Lower leg skin (tissue), 4 donors: ENCODE results near the gene SNX25. TPM values are rescaled to one million over a fixed set of nuclear protein-coding genes. Genes with fewer than 3 reads are reported as not detected.
"Not testable (repeated sequence)": the region's sequence is repeated elsewhere in the genome, so short reads cannot be mapped to it uniquely, and the experiment has no call there.

ENCODE experiments used
- DNase-seq, 2 donors: peaks; one replicate each; pipeline ENCODE4 v3.0.0-alpha.2; 2019; ENCODE audit warnings: low spot score in 2 of 2
- H3K4me3 ChIP-seq: fragments of 200-600 bp; sonication (generic); 2 replicates; pipeline ENCODE4 v1.5.1; 2017; ENCODE audit warnings: mild to moderate bottlenecking, low read depth; ENCODE audit not compliant: poor library complexity, severe bottlenecking
- POLR2A ChIP-seq, 2 donors: fragments of 450-650 bp; IDR thresholded peaks; one replicate each; pipeline ENCODE4 v1.6.1; 2016 to 2017; ENCODE audit warnings: antibody characterized with exemption in 2 of 2, mild to moderate bottlenecking in 1 of 2, moderate library complexity in 1 of 2
- WGBS, 2 donors: methylation state at CpG; one replicate each; pipeline ENCODE4 v1.1.5; 2018; 5-methylcytosine and 5-hydroxymethylcytosine counted together
- intact Hi-C: fragments of 100-400 bp; cut with DNase I; formaldehyde crosslinking; loops from one replicate; pipeline ENCODE4 v1.15.0; 2023; ENCODE audit warnings: low total_unique reads
- total RNA-seq, 4 donors: library from RNA; depleted of rRNA; stranded (reverse); fragments of >200 nt; gene quantifications; one replicate each; pipeline ENCODE4 v1.1.0, GENCODE V29; 2016
- TF ChIP-seq, protein P1 (sequence below), 3 donors: fragments of 450-650 bp; IDR thresholded peaks; one replicate each; pipeline ENCODE4 v1.5.1; 2016; ENCODE audit warnings: antibody characterized with exemption in 3 of 3, mild to moderate bottlenecking in 3 of 3, moderate library complexity in 2 of 3

SNX25 gene
- total RNA-seq, 4 donors from 2014 or later: 13.4 to 18.3 (median 15.6) TPM

DNA sequence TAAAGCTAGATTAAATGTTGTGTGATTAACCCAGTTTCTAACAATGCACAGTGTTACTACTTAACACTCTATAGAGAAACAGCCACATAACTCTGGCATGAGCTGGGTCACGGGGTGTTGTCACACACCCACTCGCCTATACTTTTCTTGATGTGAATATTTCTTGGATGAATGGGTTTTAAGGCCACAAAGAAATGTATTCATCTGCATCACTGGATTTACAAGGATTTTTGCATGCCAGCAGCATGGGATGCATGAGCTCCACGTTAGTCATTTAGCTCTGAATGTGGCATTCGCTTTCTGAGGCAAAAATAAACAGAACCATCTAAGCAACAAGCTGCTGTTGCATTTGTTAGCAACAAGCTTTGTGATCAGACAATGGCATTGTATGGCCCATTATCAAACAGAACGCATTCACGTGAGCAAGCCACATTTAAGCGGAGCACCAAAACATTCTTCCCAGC, 96.6 kb downstream of the SNX25 start:
- intact Hi-C loops: no loop called here
- 77 to 79% methylated on average over 7 of the region's 7 CpGs for WGBS, 2 donors
- no peak for DNase-seq

DNA sequence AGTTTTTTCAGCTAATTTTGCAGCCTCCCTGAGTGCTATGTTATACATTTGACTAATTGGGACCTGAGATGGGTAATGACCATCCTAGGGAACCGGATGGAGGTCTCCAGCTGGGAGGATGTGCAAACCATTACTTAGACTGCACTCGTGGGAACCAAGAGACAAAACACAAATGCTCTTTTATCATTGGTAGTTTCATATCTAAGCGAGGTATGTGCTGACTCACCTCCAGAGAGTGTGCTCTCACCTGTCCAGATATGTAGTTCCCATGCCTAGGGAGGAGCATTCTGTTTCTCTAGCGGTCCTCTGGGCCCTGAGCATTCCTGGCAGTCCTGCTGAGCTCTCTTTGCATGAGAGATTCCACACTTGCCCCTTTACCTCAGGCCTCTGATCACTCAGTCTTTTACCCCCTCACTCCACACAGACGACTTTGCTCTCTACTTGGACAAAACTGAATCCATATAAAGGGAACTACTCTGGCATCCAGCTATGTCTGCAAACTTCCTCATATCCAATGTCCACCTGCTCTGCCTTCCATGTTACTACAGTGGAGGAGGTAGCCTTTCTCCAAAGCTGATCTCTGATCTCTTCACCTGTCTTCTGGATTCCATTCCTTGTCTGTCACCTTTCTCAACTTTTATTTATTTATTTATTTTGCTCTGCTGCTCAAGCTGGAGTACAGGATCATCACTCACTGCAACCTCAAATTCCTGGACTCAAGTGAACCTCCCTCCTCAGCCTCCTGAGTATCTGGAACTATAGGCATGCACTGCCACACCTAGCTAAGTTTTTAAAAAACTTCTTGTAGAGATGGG, 97.9 kb downstream of the SNX25 start:
- intact Hi-C loops: no loop called here
- no peak for TF ChIP-seq POLR2A (IDR thresholded peaks at IDR 0.05)
- TF ChIP-seq, protein P1, sequence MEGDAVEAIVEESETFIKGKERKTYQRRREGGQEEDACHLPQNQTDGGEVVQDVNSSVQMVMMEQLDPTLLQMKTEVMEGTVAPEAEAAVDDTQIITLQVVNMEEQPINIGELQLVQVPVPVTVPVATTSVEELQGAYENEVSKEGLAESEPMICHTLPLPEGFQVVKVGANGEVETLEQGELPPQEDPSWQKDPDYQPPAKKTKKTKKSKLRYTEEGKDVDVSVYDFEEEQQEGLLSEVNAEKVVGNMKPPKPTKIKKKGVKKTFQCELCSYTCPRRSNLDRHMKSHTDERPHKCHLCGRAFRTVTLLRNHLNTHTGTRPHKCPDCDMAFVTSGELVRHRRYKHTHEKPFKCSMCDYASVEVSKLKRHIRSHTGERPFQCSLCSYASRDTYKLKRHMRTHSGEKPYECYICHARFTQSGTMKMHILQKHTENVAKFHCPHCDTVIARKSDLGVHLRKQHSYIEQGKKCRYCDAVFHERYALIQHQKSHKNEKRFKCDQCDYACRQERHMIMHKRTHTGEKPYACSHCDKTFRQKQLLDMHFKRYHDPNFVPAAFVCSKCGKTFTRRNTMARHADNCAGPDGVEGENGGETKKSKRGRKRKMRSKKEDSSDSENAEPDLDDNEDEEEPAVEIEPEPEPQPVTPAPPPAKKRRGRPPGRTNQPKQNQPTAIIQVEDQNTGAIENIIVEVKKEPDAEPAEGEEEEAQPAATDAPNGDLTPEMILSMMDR (IDR thresholded peaks at IDR 0.05): no peak
- WGBS, 2 donors: 50 to 67% methylated on average over 5 of the region's 5 CpGs
- no peak overlapping the region for H3K4me3 ChIP-seq
- no peak for DNase-seq

More for the DNA sequence above, 96.6 kb downstream of the SNX25 start:
- TF ChIP-seq, protein P1 (IDR thresholded peaks at IDR 0.05): no peak
- no peak for TF ChIP-seq POLR2A (IDR thresholded peaks at IDR 0.05)
- H3K4me3 ChIP-seq: no peak overlapping the region

DNA sequence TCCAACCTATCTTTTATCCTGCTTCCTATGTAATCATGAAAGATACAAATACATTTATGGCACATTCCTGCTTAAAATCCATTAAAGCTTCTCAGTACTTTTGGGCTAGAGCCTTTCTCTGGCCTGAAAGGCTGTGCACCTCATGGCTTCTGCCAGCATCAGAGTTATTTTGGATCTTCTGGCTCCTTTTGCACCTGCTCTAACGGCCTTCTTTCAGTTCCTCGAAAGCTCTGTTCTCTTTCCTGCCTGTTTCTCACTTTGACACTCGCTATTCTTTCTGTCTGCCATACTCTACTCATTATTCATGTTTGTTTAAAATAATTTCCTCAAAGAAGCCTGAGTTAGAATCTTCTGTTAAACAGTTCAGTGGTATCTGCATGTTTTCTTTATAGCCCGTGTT, 100.4 kb downstream of the SNX25 start:
- TF ChIP-seq, protein P1 (IDR thresholded peaks at IDR 0.05): no peak
- TF ChIP-seq POLR2A (IDR thresholded peaks at IDR 0.05): no peak
- WGBS, 2 donors: 91 to 97% methylated on average over 4 of the region's 4 CpGs

DNA sequence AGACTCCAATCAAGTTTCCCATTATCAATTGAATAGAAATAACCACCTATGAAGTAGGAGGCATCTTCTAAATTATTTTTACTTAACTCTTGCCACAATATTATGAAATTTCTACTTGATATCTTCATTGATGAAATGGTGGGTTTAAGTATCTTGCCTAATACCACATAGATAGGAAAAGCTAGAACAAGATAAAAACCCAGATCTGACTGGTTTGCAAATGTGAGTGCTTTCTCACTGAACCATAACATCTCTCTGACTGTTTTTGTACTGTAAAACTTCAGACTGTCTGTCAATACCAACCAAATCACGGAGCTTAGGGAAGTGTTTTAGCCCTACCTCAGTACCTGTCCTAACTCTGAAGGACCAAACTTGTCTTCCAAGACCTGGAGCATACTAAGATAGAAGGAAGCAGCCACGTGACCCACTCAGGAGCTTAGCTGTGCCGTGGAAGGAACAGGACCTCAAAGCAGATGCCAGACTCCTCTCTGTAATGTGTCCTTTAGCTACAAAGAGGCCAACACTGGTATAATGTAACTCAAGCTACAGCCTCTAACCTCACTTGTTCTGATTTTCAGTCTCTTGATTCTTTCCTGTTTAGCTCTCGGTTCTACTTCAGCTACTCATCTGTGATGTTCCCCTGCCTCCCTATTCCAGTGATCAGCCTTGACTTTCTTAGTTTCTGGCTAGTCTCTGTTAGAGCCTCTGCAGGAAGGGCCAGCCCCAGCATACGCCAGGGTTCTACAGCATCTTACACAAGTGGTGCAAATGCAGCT, 101.9 kb downstream of the SNX25 start:
- no peak overlapping the region for H3K4me3 ChIP-seq
- DNase-seq: no peak
- intact Hi-C loops: no loop called here
- TF ChIP-seq POLR2A (IDR thresholded peaks at IDR 0.05): no peak
- TF ChIP-seq, protein P1 (IDR thresholded peaks at IDR 0.05): no peak
- WGBS, 2 donors: 90 to 95% methylated on average over 5 of the region's 5 CpGs

More for the DNA sequence above, 100.4 kb downstream of the SNX25 start:
- intact Hi-C loops: no loop called here
- H3K4me3 ChIP-seq: no peak overlapping the region
- no peak for DNase-seq

DNA sequence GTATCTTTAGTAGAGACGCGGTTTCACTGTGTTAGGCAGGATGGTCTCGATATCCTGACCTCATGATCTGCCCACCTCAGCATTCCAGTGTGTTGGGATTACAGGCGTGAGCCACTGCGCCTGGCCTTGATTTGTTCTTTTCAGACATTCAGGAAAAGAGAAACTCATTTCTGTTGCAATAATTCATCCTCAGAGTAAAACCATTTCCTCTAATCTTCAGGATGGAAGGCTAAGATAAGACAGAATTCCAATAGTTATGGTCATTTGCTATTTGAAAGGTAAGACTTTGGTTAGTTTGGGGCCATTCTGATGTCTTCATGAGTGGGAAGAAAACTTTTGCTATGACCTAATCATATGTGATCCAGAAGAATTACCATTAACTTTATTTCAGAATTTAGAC, 103.3 kb downstream of the SNX25 start:
- 95 to 99% methylated on average over 5 of the region's 5 CpGs for WGBS, 2 donors
- intact Hi-C loops: no loop called here
- TF ChIP-seq, protein P1 (IDR thresholded peaks at IDR 0.05): no peak
- no peak for TF ChIP-seq POLR2A (IDR thresholded peaks at IDR 0.05)
- DNase-seq: no peak
- H3K4me3 ChIP-seq: no peak overlapping the region

DNA sequence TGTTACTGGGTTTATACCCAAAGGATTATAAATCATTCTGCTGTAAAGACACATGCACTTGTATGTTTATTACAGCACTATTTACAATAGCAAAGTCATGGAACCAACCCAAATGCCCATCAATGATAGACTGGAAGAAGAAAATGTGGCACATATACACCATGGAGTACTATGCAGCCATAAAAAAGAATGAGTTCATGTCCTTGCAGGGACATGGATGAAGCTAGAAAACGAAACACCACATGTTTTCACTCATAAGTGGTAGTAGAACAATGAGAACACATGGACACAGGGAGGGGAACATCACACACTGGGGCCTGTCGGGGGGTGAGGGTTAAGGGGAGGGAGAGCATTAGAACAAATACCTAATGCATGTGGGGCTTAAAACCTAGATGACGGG, 108.1 kb downstream of the SNX25 start:
- intact Hi-C loops, H3K4me3 ChIP-seq, DNase-seq: not testable (repeated sequence)
- 76 to 94% methylated on average over 3 of the region's 3 CpGs for WGBS, 2 donors
